SK-N-SH treated with all-trans-retinoic acid at 6 μM for 48 hours (cell line): ENCODE data around the gene PIPOX.

Source experiments
- CSDC2 ChIP-seq: fragments of 250-450 bp; sonication (Bioruptor Pico); IDR thresholded peaks from 2 replicates; pipeline ENCODE4 v1.5.0; 2020; ENCODE audit warnings: mild to moderate bottlenecking, moderate library complexity
- OSR1 ChIP-seq: fragments of 250-450 bp; sonication (Bioruptor Pico); IDR thresholded peaks from 2 replicates; pipeline ENCODE4 v1.8.0; 2022; ENCODE audit warnings: moderate library complexity, mild to moderate bottlenecking, inconsistent platforms
- TCF4 ChIP-seq: fragments of 250-450 bp; sonication (Bioruptor Pico); IDR thresholded peaks from 2 replicates; pipeline ENCODE4 v1.8.0; 2021; ENCODE audit warnings: mild to moderate bottlenecking, moderate library complexity, borderline replicate concordance
- TOX ChIP-seq: fragments of 250-450 bp; sonication (Bioruptor Pico); IDR thresholded peaks from 2 replicates; pipeline ENCODE4 v1.8.0; 2021; ENCODE audit warnings: mild to moderate bottlenecking, moderate library complexity, borderline replicate concordance
- ZC3H10 ChIP-seq: fragments of 250-450 bp; sonication (Bioruptor Pico); IDR thresholded peaks from 2 replicates; pipeline ENCODE4 v1.5.1; 2021; ENCODE audit warnings: mild to moderate bottlenecking, moderate library complexity
- ZFP3 ChIP-seq: fragments of 250-450 bp; sonication (Bioruptor Pico); IDR thresholded peaks from 2 replicates; pipeline ENCODE4 v1.5.0; 2020; ENCODE audit warnings: mild to moderate bottlenecking, moderate library complexity
- TF ChIP-seq, protein P1 (sequence below): fragments of 250-450 bp; sonication (Bioruptor Pico); IDR thresholded peaks from 2 replicates; pipeline ENCODE4 v1.5.1; 2020; ENCODE audit warnings: low read depth, mild to moderate bottlenecking, moderate library complexity
- TF ChIP-seq, protein P2 (sequence below): fragments of 250-450 bp; sonication (Bioruptor Pico); IDR thresholded peaks from 2 replicates; pipeline ENCODE4 v1.8.0; 2020; ENCODE audit warnings: mild to moderate bottlenecking, moderate library complexity, borderline replicate concordance

DNA sequence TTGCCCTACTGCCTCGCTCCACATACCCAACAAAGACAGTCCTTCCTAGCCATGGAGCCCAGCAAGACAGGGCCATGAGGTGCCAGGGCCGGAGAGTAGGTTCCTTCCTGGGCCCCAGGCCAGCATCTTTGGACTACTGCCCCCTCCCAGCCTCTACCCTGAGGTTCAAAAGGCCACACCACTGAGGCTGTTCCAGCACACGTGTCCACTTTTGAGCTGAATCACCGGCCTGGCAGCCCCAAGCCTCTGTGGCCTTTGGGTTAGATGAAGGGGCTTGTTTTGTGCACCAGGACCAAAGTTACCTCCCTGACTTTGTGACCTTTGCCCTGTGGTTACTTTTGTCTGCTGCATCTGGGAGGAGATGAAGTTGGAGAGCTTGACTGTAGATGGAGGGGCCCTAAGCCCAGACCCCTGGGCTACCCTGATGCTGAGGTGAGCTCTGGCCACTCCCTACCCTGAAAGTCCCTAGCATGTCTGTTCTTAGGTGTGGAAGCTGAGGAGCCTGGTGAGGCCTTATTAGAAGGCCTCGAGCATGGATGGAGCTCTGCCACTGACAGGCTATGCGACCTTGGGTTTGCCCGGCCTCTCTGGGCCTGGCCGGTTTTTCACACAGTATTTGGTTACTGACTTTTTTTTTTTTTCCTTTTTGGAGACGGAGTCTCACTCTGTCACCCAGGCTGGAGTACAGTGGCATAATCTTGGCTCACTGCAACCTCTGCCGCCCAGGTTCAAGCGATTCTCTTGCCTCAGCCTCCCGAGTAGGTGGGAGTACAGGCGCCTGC lies 49.1 kb upstream of the PIPOX start:
- TF ChIP-seq, protein P1, sequence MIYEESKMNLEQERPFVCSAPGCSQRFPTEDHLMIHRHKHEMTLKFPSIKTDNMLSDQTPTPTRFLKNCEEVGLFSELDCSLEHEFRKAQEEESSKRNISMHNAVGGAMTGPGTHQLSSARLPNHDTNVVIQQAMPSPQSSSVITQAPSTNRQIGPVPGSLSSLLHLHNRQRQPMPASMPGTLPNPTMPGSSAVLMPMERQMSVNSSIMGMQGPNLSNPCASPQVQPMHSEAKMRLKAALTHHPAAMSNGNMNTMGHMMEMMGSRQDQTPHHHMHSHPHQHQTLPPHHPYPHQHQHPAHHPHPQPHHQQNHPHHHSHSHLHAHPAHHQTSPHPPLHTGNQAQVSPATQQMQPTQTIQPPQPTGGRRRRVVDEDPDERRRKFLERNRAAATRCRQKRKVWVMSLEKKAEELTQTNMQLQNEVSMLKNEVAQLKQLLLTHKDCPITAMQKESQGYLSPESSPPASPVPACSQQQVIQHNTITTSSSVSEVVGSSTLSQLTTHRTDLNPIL (CRISPR knock-in tag) = no peak
- TF ChIP-seq, protein P2, sequence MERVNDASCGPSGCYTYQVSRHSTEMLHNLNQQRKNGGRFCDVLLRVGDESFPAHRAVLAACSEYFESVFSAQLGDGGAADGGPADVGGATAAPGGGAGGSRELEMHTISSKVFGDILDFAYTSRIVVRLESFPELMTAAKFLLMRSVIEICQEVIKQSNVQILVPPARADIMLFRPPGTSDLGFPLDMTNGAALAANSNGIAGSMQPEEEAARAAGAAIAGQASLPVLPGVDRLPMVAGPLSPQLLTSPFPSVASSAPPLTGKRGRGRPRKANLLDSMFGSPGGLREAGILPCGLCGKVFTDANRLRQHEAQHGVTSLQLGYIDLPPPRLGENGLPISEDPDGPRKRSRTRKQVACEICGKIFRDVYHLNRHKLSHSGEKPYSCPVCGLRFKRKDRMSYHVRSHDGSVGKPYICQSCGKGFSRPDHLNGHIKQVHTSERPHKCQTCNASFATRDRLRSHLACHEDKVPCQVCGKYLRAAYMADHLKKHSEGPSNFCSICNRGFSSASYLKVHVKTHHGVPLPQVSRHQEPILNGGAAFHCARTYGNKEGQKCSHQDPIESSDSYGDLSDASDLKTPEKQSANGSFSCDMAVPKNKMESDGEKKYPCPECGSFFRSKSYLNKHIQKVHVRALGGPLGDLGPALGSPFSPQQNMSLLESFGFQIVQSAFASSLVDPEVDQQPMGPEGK (CRISPR knock-in tag) = no peak
- TF ChIP-seq ZC3H10 (CRISPR knock-in tag) (no peak), ZFP3 (CRISPR knock-in tag) (no peak), CSDC2 (CRISPR knock-in tag) (no peak), TOX (CRISPR knock-in tag) (no peak), TCF4 (no peak), OSR1 (no peak)
